OCI-LY3 (cell line): ENCODE data around the gene MAPK9.

ENCODE experiments used
- CTCF ChIP-seq: fragments of 200-600, 300-600 bp; sonication (generic); IDR thresholded peaks from 2 replicates; pipeline ENCODE4 v1.5.1; 2014; ENCODE audit warnings: antibody characterized with exemption, low read length, low read depth
- EZH2phosphoT487 ChIP-seq: fragments of 200-600 bp; shearing (Covaris generic); IDR thresholded peaks from 2 replicates; pipeline ENCODE4 v1.6.1; 2018; ENCODE audit warnings: antibody characterized with exemption, mixed run types, low read depth

- no peak for TF ChIP-seq EZH2phosphoT487
- no peak for TF ChIP-seq CTCF
Observed at GRCh38 chr5:180213657-180214207, 78.2 kb downstream of the MAPK9 start.
